Endothelial cell of umbilical vein (primary cell): ENCODE results near the gene DSC1.

ENCODE experiments used
- CTCF ChIP-seq, 2 donors: IDR thresholded peaks; 1 replicate in 1 of 2; 2 replicates in 1 of 2; pipeline ENCODE4 v1.5.1; 2011; ENCODE audit warnings: low read length in 2 of 2, mild to moderate bottlenecking in 2 of 2, moderate library complexity in 2 of 2, control low read depth in 1 of 2, inconsistent platforms in 1 of 2, low read depth in 1 of 2; ENCODE audit not compliant: insufficient read depth in 1 of 2; ENCODE audit errors: extremely low read depth in 1 of 2
- EZH2 ChIP-seq: IDR thresholded peaks from 2 replicates; pipeline ENCODE4 v1.6.1; 2012; ENCODE audit warnings: borderline replicate concordance, low read depth, mild to moderate bottlenecking, moderate library complexity, low read length, inconsistent platforms; ENCODE audit not compliant: severe bottlenecking
- FOS ChIP-seq: IDR thresholded peaks from 2 replicates; pipeline ENCODE4 v1.6.1; 2011; ENCODE audit warnings: mild to moderate bottlenecking, low read length, moderate library complexity, borderline replicate concordance; ENCODE audit not compliant: insufficient read depth
- JUN ChIP-seq: IDR thresholded peaks from 2 replicates; pipeline ENCODE4 v1.6.1; 2011; ENCODE audit warnings: borderline replicate concordance, low read depth; ENCODE audit not compliant: insufficient read length, insufficient read depth
- MAX ChIP-seq: IDR thresholded peaks from 2 replicates; pipeline ENCODE4 v1.6.1; 2011; ENCODE audit not compliant: insufficient read depth, insufficient read length
- MYC ChIP-seq: IDR thresholded peaks from one replicate; pipeline ENCODE4 v1.6.1; 2011; ENCODE audit warnings: mild to moderate bottlenecking, low read depth, low read length
- POLR2A ChIP-seq: IDR thresholded peaks from 2 replicates; pipeline ENCODE4 v1.6.1; 2012; ENCODE audit warnings: low read depth, mild to moderate bottlenecking, control low read depth, low read length
- POLR2AphosphoS5 ChIP-seq: IDR thresholded peaks from 2 replicates; pipeline ENCODE4 v1.6.1; 2012; ENCODE audit warnings: low read depth, mild to moderate bottlenecking, control low read depth, low read length, moderate library complexity; ENCODE audit not compliant: insufficient read depth

- TF ChIP-seq POLR2A: no peak
- no peak for TF ChIP-seq CTCF (IDR thresholded peaks at IDR 0.05; ENCODE audit: extremely low read depth in 1 of 2, insufficient read depth in 1 of 2, low read depth in 1 of 2, low read length in 2 of 2)
- TF ChIP-seq MYC: no peak
- TF ChIP-seq POLR2AphosphoS5: no peak
- no peak for TF ChIP-seq FOS
- TF ChIP-seq MAX: no peak
- TF ChIP-seq EZH2: no peak
- TF ChIP-seq JUN: no peak
These were observed 8.5 kb downstream of the DSC1 start for GRCh38 chr18:31154181-31154580.
